HCT116 (cell line): Measurements from ENCODE around the gene MYO5C.

Source experiments
- EZH2 ChIP-seq: fragments of 200-600 bp; sonication (generic); IDR thresholded peaks from 2 replicates; pipeline ENCODE4 v1.6.1; 2017; ENCODE audit warnings: antibody characterized with exemption, mixed run types
- POLR2A ChIP-seq: IDR thresholded peaks from 2 replicates; pipeline ENCODE4 v1.7.0; 2011; ENCODE audit warnings: borderline replicate concordance; ENCODE audit not compliant: insufficient read depth, insufficient read length; ENCODE audit errors: extremely low read depth
- POLR2AphosphoS5 ChIP-seq: IDR thresholded peaks from 2 replicates; pipeline ENCODE4 v1.6.1; 2011; ENCODE audit warnings: mild to moderate bottlenecking, low read depth, low read length, moderate library complexity
- SIN3A ChIP-seq: IDR thresholded peaks from 2 replicates; pipeline ENCODE4 v1.6.1; 2012; ENCODE audit warnings: low read depth
- TCF7L2 ChIP-seq: IDR thresholded peaks from 2 replicates; pipeline ENCODE4 v1.7.0; 2011; ENCODE audit warnings: borderline replicate concordance, inconsistent platforms; ENCODE audit not compliant: insufficient read depth, insufficient read length; ENCODE audit errors: extremely low read depth
- YY1 ChIP-seq: IDR thresholded peaks from 2 replicates; pipeline ENCODE4 v1.6.1; 2011; ENCODE audit warnings: low read length, low read depth, moderate library complexity, mild to moderate bottlenecking; ENCODE audit not compliant: insufficient replicate concordance; ENCODE audit errors: extremely low read depth
- ZFX ChIP-seq: fragments of 450-650 bp; IDR thresholded peaks from 2 replicates; pipeline ENCODE4 v1.6.1; 2017
- ZNF274 ChIP-seq: fragments of 200-500 bp; sonication (Bioruptor generic); IDR thresholded peaks from 2 replicates; pipeline ENCODE4 v1.6.1; 2014; ENCODE audit warnings: mild to moderate bottlenecking, low read depth, low read length, inconsistent platforms
- TF ChIP-seq, protein P1 (sequence below), 3 experiments: fragments of 200-600 bp in 1 of 3; sonication (generic) in 1 of 3; IDR thresholded peaks in 2 of 3; conservative IDR thresholded peaks in 1 of 3; 2 replicates each; pipeline ENCODE4 v1.5.1; 2012 to 2017; ENCODE audit warnings: low read depth in 2 of 3, low read length in 2 of 3, antibody characterized with exemption in 1 of 3, borderline replicate concordance in 1 of 3, control low read depth in 1 of 3, mild to moderate bottlenecking in 1 of 3, mixed read lengths in 1 of 3, mixed run types in 1 of 3, moderate library complexity in 1 of 3; ENCODE audit not compliant: insufficient read depth in 1 of 3
- TF ChIP-seq, protein P2 (sequence below): IDR thresholded peaks from 2 replicates; pipeline ENCODE4 v1.6.1; 2011; ENCODE audit warnings: mild to moderate bottlenecking, low read length, moderate library complexity; ENCODE audit not compliant: insufficient replicate concordance; ENCODE audit errors: extremely low read depth

DNA sequence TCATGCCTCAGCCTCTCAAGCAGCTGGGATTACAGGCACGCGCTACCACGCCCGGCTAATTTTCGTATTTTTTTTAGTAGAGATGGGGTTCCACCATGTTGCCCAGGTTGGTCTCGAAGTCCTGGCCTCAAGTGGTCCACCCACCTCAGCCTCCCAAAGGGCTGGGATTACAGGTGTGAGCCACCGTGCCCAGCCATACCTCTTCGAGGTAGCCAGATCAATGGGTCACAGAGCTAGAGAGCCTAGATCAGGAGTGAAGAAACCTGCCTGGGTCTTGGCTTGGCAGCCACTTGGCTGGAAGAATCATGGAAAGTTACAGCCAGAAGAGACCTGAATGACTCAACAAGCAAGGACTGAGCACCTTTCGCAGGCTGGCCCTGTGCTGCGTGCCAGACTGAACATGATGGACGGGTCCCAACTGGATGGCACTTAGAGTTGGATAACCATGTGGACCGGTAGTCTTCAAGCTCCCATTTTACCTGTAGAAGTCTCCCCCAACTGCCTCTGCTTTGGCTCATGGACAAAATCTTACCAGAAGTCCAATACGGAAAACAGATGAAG is 134.1 kb downstream of the MYO5C start:
- no peak for TF ChIP-seq POLR2A
- TF ChIP-seq, protein P1, sequence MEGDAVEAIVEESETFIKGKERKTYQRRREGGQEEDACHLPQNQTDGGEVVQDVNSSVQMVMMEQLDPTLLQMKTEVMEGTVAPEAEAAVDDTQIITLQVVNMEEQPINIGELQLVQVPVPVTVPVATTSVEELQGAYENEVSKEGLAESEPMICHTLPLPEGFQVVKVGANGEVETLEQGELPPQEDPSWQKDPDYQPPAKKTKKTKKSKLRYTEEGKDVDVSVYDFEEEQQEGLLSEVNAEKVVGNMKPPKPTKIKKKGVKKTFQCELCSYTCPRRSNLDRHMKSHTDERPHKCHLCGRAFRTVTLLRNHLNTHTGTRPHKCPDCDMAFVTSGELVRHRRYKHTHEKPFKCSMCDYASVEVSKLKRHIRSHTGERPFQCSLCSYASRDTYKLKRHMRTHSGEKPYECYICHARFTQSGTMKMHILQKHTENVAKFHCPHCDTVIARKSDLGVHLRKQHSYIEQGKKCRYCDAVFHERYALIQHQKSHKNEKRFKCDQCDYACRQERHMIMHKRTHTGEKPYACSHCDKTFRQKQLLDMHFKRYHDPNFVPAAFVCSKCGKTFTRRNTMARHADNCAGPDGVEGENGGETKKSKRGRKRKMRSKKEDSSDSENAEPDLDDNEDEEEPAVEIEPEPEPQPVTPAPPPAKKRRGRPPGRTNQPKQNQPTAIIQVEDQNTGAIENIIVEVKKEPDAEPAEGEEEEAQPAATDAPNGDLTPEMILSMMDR (IDR thresholded peaks at IDR 0.05 in 2 of 3, conservative IDR thresholded peaks at IDR 0.05 in 1 of 3; ENCODE audit: borderline replicate concordance in 1 of 3, insufficient read depth in 1 of 3, low read depth in 2 of 3, low read length in 2 of 3) = no peak
- TF ChIP-seq POLR2AphosphoS5 = no peak
- TF ChIP-seq TCF7L2 = no peak
- TF ChIP-seq, protein P2, sequence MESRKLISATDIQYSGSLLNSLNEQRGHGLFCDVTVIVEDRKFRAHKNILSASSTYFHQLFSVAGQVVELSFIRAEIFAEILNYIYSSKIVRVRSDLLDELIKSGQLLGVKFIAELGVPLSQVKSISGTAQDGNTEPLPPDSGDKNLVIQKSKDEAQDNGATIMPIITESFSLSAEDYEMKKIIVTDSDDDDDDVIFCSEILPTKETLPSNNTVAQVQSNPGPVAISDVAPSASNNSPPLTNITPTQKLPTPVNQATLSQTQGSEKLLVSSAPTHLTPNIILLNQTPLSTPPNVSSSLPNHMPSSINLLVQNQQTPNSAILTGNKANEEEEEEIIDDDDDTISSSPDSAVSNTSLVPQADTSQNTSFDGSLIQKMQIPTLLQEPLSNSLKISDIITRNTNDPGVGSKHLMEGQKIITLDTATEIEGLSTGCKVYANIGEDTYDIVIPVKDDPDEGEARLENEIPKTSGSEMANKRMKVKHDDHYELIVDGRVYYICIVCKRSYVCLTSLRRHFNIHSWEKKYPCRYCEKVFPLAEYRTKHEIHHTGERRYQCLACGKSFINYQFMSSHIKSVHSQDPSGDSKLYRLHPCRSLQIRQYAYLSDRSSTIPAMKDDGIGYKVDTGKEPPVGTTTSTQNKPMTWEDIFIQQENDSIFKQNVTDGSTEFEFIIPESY = no peak
- TF ChIP-seq EZH2 = no peak
- no peak for TF ChIP-seq SIN3A
- no peak for TF ChIP-seq YY1
- no peak for TF ChIP-seq ZFX
- no peak for TF ChIP-seq ZNF274
